ENCODE data around the gene HOXA7. TPM values are rescaled to one million over a fixed set of nuclear protein-coding genes. Genes with fewer than 3 reads are reported as not detected.

HOXA7 gene
- total RNA-seq, 1 experiment from 2014 or later: not detected

DNA sequence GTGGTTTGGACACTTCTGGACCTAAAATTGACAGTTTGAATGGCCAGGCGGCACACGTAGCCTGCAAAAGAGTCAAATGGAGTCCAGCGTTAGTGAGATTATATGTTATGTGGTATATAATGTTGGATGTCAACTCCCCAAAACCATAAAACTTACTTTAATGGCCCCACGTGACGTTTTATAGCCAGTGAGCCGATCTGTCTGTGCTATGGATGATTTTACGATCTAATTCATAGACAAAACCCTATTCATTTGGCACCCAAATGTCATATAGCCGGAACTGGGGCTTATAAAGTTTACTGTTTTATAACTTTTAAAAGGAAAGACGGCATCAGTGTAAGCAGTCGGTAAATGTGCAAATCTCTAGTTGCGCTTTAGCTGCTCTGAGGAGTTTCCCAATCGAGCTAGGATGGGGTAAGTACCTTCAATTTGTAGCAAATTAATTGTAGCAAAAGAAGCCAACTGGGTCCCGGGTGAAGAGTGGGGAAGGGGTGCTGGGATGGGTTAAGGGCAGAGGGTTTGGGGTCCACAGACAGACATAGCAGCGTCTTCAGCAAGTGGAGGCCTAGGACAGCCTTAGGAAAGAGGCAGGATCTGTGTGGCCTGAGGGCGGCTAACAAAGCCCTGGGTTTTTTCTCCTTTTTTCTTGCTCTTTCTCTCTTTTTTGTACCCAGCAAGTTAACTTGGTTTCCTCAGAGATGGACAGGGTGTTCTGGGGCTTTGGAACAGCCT is 16.2 kb downstream of the HOXA7 start:
- peak; percentile 38 for DNase-seq
- Histone ChIP-seq H3K36me3 (replicated peaks; ENCODE audit: control insufficient read depth, insufficient read depth, low read length) (no peaks in the 10 kb centered on the region), H3K4me3 (ENCODE audit: insufficient read depth, low read depth, low read length) (no peak overlapping the region), H3K27me3 (ENCODE audit: control insufficient read depth, insufficient read depth, low read length) (peaks cover 99% of the 10 kb centered on the region)

DNA sequence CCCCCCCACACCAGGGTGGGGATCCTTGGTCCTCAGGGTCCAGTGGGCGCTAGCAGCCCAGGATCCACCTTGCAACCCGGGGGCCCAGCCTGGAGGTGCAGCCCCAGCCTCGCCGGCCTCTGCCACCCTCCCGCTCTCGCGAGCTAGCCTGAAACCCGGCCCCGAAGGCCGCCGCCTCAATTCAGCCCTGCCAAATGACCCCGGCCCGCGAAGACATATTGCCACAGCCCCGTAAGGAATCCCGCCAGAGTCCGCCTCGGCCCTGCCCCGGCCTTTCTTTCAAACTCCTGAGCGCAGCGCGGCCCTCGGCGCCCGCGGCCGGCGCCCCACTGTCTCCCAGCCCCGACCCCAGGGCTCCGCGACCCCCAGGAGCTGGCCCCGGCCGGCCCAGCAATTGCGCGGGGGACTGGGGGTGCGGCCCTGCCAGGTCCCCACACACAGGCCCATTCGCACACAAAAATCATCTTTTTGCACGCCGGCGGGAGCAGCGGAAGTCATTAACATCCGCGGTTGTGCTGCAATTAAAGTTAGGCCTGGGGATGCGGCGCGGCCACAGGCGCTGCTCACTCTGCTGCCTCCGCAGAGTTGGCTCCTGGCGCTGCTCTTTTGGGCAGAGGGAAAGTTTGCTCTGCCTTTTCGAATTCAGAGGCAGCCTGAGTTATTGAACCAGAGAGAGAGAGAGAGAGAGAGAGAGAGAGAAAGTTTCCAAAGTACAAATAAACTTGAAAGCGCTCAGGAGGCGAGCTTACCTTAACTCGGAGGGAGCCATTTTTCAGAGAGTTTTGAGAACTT is 16.9 kb downstream of the HOXA7 start:
- peak; percentile 82 for DNase-seq

DNA sequence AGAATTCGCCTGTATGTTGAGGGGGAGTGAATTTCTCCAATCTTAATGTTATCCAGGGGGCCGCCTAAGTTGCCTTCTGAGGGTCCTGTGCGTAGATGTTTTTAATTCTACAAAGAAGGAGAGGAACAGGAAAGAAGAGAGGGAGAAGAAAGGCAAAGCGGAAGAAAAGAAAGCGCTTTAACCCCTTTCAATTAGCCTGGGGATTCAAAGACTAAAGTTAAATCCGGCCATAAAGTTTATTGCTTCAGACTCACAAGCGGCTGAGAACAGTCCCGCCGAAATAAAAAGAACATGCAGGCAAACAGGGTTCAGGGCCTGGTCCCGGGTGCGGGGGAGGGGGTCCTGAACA is 17.5 kb downstream of the HOXA7 start:
- no peak for DNase-seq
- H3K4me3 ChIP-seq (ENCODE audit: insufficient read depth, low read depth, low read length): no peak overlapping the region

More for the DNA sequence above, 16.9 kb downstream of the HOXA7 start:
- H3K27me3 ChIP-seq (ENCODE audit: control insufficient read depth, insufficient read depth, low read length): peaks cover 99% of the 10 kb centered on the region
- H3K36me3 ChIP-seq (replicated peaks; ENCODE audit: control insufficient read depth, insufficient read depth, low read length): no peaks in the 10 kb centered on the region
- no peak overlapping the region for H3K4me3 ChIP-seq (ENCODE audit: insufficient read depth, low read depth, low read length)

DNA sequence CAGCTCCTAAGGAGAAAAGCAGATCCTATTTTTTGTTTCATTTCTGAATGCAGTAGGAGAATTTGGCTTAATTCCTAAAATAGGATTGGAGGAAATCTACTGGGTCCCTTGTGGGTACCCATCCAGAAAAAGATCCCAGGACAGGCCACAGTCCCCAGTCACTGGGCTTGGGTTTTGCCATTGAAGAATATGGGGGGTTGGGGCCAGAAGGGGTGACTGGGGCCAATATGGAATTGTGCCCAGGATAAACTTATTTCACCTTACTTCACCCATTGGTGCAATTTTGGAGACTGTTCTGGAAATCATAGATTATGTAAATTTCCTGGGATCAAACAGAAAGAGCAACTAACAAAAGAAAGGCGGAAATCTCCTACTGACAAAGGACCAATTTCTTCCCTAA is 18.0 kb downstream of the HOXA7 start:
- H3K27me3 ChIP-seq (ENCODE audit: control insufficient read depth, insufficient read depth, low read length): peaks cover 100% of the 10 kb centered on the region
- H3K36me3 ChIP-seq (replicated peaks; ENCODE audit: control insufficient read depth, insufficient read depth, low read length): no peaks in the 10 kb centered on the region
- no peak for DNase-seq
- no peak overlapping the region for H3K4me3 ChIP-seq (ENCODE audit: insufficient read depth, low read depth, low read length)

More for the DNA sequence above, 17.5 kb downstream of the HOXA7 start:
- H3K36me3 ChIP-seq (replicated peaks; ENCODE audit: control insufficient read depth, insufficient read depth, low read length): no peaks in the 10 kb centered on the region
- H3K27me3 ChIP-seq (ENCODE audit: control insufficient read depth, insufficient read depth, low read length): peaks cover 99% of the 10 kb centered on the region

DNA sequence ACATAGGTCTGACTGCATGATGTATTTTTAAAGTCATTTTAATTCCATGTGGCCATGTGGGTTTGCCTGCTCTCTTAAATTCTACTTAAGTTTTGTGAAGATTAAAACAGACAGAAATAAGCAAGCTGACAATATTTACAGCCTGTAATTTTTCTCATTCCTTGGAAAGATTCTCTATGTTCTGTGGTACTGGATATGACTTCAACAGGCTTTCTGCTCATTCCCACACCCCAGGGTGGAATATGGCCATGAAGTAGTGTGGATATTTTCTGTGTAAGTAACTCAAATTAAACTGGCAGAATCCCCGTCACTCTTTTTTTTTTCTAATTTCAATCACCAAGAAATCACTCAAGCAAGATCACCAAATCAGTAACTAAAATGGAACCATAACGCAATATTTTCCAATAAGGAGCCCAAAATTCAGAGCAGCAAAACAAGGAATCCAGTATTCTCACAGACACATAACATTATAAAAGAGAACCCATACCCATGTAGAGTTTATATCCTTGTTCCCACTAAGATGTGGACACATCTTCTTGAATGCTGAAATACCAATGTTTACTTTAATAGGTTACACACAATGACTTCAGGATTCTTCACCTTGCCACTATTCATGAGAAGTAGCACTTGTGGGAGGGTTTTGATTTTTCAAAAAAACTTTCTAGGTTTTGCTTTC is 18.7 kb downstream of the HOXA7 start:
- no peaks in the 10 kb centered on the region for H3K36me3 ChIP-seq (replicated peaks; ENCODE audit: control insufficient read depth, insufficient read depth, low read length)
- no peak overlapping the region for H3K4me3 ChIP-seq (ENCODE audit: insufficient read depth, low read depth, low read length)
- DNase-seq: no peak
- peaks cover 100% of the 10 kb centered on the region for H3K27me3 ChIP-seq (ENCODE audit: control insufficient read depth, insufficient read depth, low read length)

DNA sequence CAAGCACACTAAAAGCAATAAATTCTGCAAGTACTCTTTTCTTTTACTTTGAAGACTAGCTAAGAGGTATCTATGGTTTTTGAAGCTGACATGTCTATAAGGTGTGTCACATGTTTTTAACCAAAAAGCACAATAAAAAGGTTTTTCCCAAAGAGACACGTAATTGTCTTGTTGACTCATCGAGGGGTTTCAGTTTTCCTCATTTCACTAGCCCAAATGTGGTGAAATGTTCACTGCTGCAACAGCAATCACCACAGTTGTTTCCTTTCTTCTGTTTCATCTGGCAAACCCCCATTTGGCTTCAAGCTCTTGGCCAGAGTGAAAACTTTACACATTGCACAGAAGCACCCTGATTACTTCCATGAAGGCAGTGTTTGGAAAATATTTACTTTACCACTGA is 22.1 kb downstream of the HOXA7 start:
- H3K4me3 ChIP-seq (ENCODE audit: insufficient read depth, low read depth, low read length): no peak overlapping the region
- H3K27me3 ChIP-seq (ENCODE audit: control insufficient read depth, insufficient read depth, low read length): peaks cover 98% of the 10 kb centered on the region
- no peaks in the 10 kb centered on the region for H3K36me3 ChIP-seq (replicated peaks; ENCODE audit: control insufficient read depth, insufficient read depth, low read length)
- no peak for DNase-seq

DNA sequence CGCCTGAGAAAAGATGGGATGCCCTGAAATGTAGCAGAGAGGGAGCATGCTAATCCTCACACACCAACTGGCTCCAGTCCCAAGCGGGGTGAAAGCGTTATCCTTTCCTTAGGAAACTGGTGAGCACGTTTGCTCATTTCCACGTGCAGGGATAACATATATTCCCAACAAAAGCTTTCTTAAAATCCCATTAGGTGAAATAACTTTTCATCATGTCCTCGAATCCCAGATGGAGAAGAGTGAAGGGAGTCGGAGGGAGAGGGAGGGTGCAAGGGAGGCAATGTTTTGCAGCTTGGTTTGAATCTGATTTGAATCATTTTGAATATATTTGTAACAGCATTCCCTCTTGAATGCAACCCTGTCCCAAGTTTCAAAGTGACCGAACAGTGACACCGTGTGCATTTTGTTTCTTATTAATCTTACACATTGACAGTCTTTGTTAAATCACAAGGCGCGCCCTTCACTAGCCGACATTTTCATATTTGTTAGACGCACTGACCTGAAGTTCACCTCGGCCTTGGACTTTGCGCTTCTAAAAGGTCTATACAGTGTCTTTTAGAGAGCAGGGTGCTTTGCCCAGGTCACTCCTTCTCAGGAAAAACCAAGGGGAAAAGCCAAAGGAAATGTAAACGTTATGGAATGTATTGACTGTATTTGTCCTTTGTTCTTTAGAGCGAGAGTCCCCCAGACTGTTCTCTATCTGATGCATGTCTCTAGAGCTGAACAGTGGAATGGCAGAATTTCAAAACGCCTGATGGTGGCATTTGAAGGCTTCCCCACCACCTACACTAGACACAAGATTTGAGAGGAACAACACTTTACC is 22.9 kb downstream of the HOXA7 start:
- no peaks in the 10 kb centered on the region for H3K36me3 ChIP-seq (replicated peaks; ENCODE audit: control insufficient read depth, insufficient read depth, low read length)
- DNase-seq: peak; percentile 30
- peaks cover 98% of the 10 kb centered on the region for H3K27me3 ChIP-seq (ENCODE audit: control insufficient read depth, insufficient read depth, low read length)
- H3K4me3 ChIP-seq (ENCODE audit: insufficient read depth, low read depth, low read length): no peak overlapping the region

DNA sequence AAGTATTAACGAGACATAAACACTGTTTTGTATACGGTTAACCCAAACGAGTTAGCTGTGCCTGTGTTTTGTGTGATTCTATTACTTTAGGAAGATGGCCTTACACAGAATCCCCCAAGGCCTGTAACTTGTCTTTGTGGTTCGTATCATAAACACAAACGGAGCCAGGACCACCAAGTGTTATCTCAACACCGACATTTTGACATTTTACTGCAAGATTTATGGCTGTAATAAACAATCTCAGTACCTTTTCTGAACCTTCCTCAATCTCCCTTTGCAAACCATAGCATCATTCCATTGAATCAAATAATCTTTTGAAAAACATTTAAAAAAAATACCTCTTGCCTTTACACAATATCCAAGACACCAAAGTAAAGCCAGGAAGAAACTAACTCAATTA is 23.5 kb downstream of the HOXA7 start:
- H3K27me3 ChIP-seq (ENCODE audit: control insufficient read depth, insufficient read depth, low read length): peaks cover 98% of the 10 kb centered on the region
- no peak overlapping the region for H3K4me3 ChIP-seq (ENCODE audit: insufficient read depth, low read depth, low read length)
- H3K36me3 ChIP-seq (replicated peaks; ENCODE audit: control insufficient read depth, insufficient read depth, low read length): no peaks in the 10 kb centered on the region
- no peak for DNase-seq

DNA sequence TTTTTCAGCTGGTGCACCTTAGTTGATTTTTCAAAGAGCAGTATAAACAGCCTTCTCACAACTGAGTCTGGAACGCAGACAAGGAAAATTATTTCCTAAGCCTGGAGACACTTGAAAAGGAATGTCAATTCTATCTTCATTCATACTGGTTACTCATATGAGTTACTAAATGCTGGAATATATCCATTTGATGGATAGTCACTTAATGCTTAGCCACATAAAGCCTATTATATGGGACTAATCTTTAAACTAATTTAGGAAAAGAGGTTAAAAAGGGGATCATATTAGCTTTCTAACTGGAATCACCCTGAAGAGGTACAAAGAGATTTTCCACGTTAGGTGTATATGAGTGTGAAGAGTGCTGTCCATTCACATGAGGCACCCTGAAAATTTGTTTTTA is 24.3 kb downstream of the HOXA7 start:
- no peak overlapping the region for H3K4me3 ChIP-seq (ENCODE audit: insufficient read depth, low read depth, low read length)
- H3K27me3 ChIP-seq (ENCODE audit: control insufficient read depth, insufficient read depth, low read length): peaks cover 98% of the 10 kb centered on the region
- DNase-seq: no peak
- H3K36me3 ChIP-seq (replicated peaks; ENCODE audit: control insufficient read depth, insufficient read depth, low read length): no peaks in the 10 kb centered on the region

DNA sequence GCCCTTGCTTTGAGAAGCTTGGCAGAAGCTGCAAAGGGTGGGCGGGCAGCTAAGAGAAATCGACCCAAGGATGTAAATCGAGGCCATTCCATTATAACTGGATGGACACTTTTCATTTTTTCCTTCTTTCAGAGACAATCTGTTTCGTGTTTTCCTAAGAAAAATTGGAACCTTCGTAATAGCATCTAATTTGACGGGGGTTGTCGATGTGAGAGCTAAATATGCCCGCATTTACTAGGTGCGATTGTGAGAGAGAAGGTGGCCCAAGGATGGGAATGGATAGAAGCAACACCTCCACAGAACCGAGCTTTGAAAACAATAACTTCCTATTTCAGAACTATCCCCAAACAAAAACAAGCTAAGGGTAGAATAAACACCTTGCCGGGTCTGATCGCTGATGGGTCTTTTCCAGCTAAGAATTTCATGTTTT is 25.1 kb downstream of the HOXA7 start:
- DNase-seq: peak; percentile 24
- Histone ChIP-seq H3K36me3 (replicated peaks; ENCODE audit: control insufficient read depth, insufficient read depth, low read length) (no peaks in the 10 kb centered on the region), H3K4me3 (ENCODE audit: insufficient read depth, low read depth, low read length) (peak overlapping the region; percentile 47), H3K27me3 (ENCODE audit: control insufficient read depth, insufficient read depth, low read length) (peaks cover 98% of the 10 kb centered on the region)

DNA sequence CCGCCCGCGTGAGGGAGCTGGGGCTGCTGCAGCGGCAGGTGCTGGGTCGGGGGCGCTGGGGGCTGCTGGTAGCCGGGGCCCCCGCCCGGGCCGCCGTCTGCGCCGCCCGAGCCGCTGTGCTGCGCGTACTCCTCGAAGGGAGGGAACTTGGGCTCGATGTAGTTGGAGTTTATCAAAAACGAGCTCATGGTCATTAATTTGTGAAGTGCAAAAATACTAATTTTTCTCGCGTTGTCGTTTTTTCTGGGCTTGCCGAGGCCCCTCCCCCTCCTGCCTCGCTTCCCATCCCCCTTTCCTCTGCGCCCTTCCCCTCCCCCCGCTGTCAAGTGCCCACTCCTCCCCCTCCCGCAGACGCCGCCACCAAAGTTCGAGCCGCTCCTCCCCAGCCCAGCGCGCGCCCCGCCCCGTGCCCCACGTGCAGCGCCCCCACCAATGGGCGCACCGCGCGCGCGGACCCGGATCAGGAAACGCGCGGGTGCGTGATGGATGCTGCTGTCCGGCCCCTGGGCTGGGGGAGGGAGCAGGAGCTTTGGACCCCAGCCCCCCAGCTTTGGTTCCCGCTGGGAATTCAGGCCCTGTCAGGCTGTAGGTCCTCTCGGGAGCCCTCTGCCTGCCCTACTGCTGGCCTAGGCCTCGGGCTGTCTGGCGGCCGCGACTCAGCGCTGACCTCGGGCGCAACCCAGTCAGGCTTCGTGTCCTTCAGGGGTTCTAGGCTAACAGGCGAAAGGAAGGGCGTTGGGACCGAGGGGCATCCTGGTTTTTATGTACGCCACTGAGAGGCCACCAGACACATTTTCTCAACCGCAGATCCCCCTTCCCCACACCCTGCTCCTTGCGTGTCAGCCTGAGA is 25.7 kb downstream of the HOXA7 start, which contains the start of gene HOXA4:
Gene HOXA4, minus strand, starts transcription at position 218 of the 850 bp plus-strand sequence. Its CDS starts 24 bp downstream, at position 194.
- DNase-seq: peak; percentile 95
- H3K36me3 ChIP-seq (replicated peaks; ENCODE audit: control insufficient read depth, insufficient read depth, low read length): no peaks in the 10 kb centered on the region
- peaks cover 98% of the 10 kb centered on the region for H3K27me3 ChIP-seq (ENCODE audit: control insufficient read depth, insufficient read depth, low read length)

DNA sequence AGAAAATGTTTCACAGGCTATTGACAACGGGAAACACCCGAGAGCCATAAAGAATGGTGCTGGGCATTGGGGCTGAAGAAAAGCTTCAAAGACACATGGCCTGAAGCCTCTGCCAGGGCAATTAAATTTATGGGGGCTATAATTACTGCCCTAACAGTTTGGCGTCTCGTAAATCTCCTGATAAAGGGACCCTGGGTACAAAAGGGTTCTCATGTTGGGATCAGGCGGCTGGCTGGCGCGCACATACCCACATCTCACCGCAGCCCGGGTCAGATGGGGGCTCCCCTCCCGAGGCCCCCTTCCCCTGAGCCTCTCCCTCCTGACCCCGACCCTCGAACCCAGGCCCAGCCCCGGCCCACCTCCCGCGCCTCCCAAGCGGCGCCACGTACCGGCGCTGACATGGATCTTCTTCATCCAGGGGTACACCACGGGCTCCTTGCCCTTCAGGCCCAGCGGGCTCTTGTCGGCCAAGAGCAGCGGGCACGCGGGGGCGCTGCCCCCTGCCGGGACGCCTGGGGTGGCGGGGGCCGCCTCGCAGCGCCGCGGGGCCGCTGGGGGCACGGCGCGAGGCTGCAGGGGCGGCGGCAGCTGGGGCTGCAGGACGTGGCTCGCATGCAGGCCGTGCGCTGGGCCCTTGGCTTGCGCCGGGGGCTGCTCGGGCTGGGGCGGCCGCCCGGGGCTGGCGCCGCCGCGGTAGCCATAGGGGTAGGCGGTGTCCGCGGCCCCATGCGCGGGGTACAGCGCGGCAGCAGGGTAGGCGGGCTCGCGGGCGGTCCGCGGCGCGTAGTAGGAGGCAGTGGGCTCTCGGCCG is 26.5 kb downstream of the HOXA7 start:
- DNase-seq: peak; percentile 84
- Histone ChIP-seq H3K27me3 (ENCODE audit: control insufficient read depth, insufficient read depth, low read length) (peaks cover 98% of the 10 kb centered on the region), H3K4me3 (ENCODE audit: insufficient read depth, low read depth, low read length) (no peak overlapping the region), H3K36me3 (replicated peaks; ENCODE audit: control insufficient read depth, insufficient read depth, low read length) (no peaks in the 10 kb centered on the region)

More for the DNA sequence above, 25.7 kb downstream of the HOXA7 start, which contains the start of gene HOXA4:
- peak within 1 kb of the TSS; percentile 47 for H3K4me3 ChIP-seq (ENCODE audit: insufficient read depth, low read depth, low read length)
